SK-N-SH (cell line): ENCODE data around the gene OXCT1. TPM values are rescaled to one million over a fixed set of nuclear protein-coding genes. Genes with fewer than 3 reads are reported as not detected.

ENCODE experiments used
- CTCF ChIA-PET: fragments of 300-600, 350-600 bp; formaldehyde crosslinking; extraction: SDS; loops from one replicate; lab custom pipeline; 2021; lab: Yijun Ruan, JAX
- POLR2A ChIA-PET: fragments of 350-600 bp; sonication (Branson Sonifier 250); formaldehyde crosslinking; extraction: SDS; loops from one replicate; lab custom pipeline; 2020; ENCODE audit warnings: antibody characterized with exemption, inconsistent platforms; lab: Yijun Ruan, JAX
- DNase-seq: peaks from one replicate; pipeline ENCODE4 v3.0.0; 2012
- H2AFZ ChIP-seq: fragments of 200-600 bp; sonication (generic); 2 replicates; pipeline ENCODE4 v1.8.1; 2016; ENCODE audit warnings: antibody characterized with exemption, mild to moderate bottlenecking, low read depth
- H3F3A ChIP-seq: fragments of 200-600 bp; sonication (generic); replicated peaks from 2 replicates; pipeline ENCODE3; 2016; ENCODE audit warnings: antibody characterized with exemption, mild to moderate bottlenecking; ENCODE audit not compliant: insufficient read depth
- H3K27ac ChIP-seq, 2 experiments: fragments of 200-500 bp in 1 of 2; fragments of 200-600 bp in 1 of 2; sonication (Bioruptor generic) in 1 of 2; sonication (generic), shearing (Covaris generic) in 1 of 2; 2 replicates each; pipeline versions ENCODE4 v1.5.1 to v1.6.1; 2014 to 2016; ENCODE audit warnings: low read depth in 2 of 2, inconsistent platforms in 1 of 2, low read length in 1 of 2, mild to moderate bottlenecking in 1 of 2, mixed read lengths in 1 of 2
- H3K27me3 ChIP-seq: fragments of 200-600 bp; sonication (generic), shearing (Covaris generic); 2 replicates; pipeline ENCODE4 v1.6.1; 2016; ENCODE audit warnings: mixed run types; ENCODE audit not compliant: insufficient read depth
- H3K36me3 ChIP-seq, 2 experiments: fragments of 200-500 bp in 1 of 2; fragments of 200-600 bp in 1 of 2; sonication (Bioruptor generic) in 1 of 2; sonication (generic) in 1 of 2; replicated peaks in 1 of 2; 2 replicates each; pipeline versions ENCODE3 to v1.5.1; 2014 to 2016; ENCODE audit warnings: low read length in 1 of 2, mild to moderate bottlenecking in 1 of 2; ENCODE audit not compliant: insufficient read depth in 2 of 2, control insufficient read depth in 1 of 2
- H3K4me1 ChIP-seq, 2 experiments: fragments of 200-500 bp in 1 of 2; fragments of 200-600 bp in 1 of 2; sonication (Bioruptor generic) in 1 of 2; sonication (generic), shearing (Covaris generic) in 1 of 2; 2 replicates each; pipeline versions ENCODE4 v1.5.1 to v1.6.1; 2014 to 2016; ENCODE audit warnings: low read depth in 1 of 2, low read length in 1 of 2, mixed run types in 1 of 2; ENCODE audit not compliant: insufficient read depth in 2 of 2, control insufficient read depth in 1 of 2
- H3K4me2 ChIP-seq: fragments of 200-600 bp; sonication (generic), shearing (Covaris generic); 2 replicates; pipeline ENCODE4 v1.6.1; 2017; ENCODE audit warnings: mixed run types
- H3K4me3 ChIP-seq, 2 experiments: fragments of 200-500 bp in 1 of 2; fragments of 200-600 bp in 1 of 2; sonication (Bioruptor generic) in 1 of 2; sonication (generic), shearing (Covaris generic) in 1 of 2; 2 replicates each; pipeline versions ENCODE4 v1.5.1 to v1.8.1; 2014 to 2016; ENCODE audit warnings: low read depth in 2 of 2, inconsistent platforms in 1 of 2, low read length in 1 of 2, mild to moderate bottlenecking in 1 of 2, mixed read lengths in 1 of 2, moderate library complexity in 1 of 2
- H3K79me2 ChIP-seq: fragments of 200-600 bp; sonication (generic); 2 replicates; pipeline ENCODE4 v1.8.1; 2017; ENCODE audit warnings: mild to moderate bottlenecking; ENCODE audit not compliant: insufficient read depth
- H3K9ac ChIP-seq: fragments of 200-600 bp; sonication (generic); 2 replicates; pipeline ENCODE4 v1.6.1; 2017; ENCODE audit warnings: mixed run types
- H3K9me2 ChIP-seq: fragments of 200-600 bp; sonication (generic); 2 replicates; pipeline ENCODE4 v1.6.1; 2017; ENCODE audit warnings: mixed run types
- H3K9me3 ChIP-seq: fragments of 200-600 bp; sonication (generic); 2 replicates; pipeline ENCODE4 v1.6.1; 2017; ENCODE audit warnings: mixed run types, mild to moderate bottlenecking, moderate library complexity
- H4K20me1 ChIP-seq: fragments of 200-600 bp; sonication (generic); 2 replicates; pipeline ENCODE4 v1.6.1; 2017; ENCODE audit warnings: mild to moderate bottlenecking, mixed run types; ENCODE audit not compliant: insufficient read depth
- CTCF ChIP-seq: fragments of 200-600 bp; sonication (generic); IDR thresholded peaks from 2 replicates; pipeline ENCODE4 v1.6.1; 2017; ENCODE audit warnings: antibody characterized with exemption, mild to moderate bottlenecking, moderate library complexity
- EP300 ChIP-seq, 2 experiments: IDR thresholded peaks; 2 replicates each; pipeline versions ENCODE4 v1.4.0 to v1.6.1; 2012; ENCODE audit warnings: borderline replicate concordance in 1 of 2, low read depth in 1 of 2, low read length in 1 of 2
- EZH2phosphoT487 ChIP-seq: fragments of 200-600 bp; sonication (generic); IDR thresholded peaks from 2 replicates; pipeline ENCODE4 v1.6.1; 2017; ENCODE audit warnings: low read depth, mixed run types, mild to moderate bottlenecking, antibody characterized with exemption, moderate library complexity, borderline replicate concordance
- FOSL2 ChIP-seq: IDR thresholded peaks from 2 replicates; pipeline ENCODE4 v1.4.0; 2012; ENCODE audit warnings: low read depth, mild to moderate bottlenecking, moderate library complexity, borderline replicate concordance
- GABPA ChIP-seq: IDR thresholded peaks from 2 replicates; pipeline ENCODE4 v1.4.0; 2012; ENCODE audit warnings: low read depth, mild to moderate bottlenecking
- GATA2 ChIP-seq: sonication (generic); formaldehyde crosslinking; IDR thresholded peaks from 2 replicates; pipeline ENCODE4 v1.5.0; 2020; ENCODE audit warnings: mild to moderate bottlenecking, missing genetic modification reagents
- JUND ChIP-seq: IDR thresholded peaks from 2 replicates; pipeline ENCODE4 v1.4.0; 2012
- MEF2A ChIP-seq: IDR thresholded peaks from 2 replicates; pipeline ENCODE4 v1.4.0; 2012; ENCODE audit warnings: low read depth, borderline replicate concordance
- MXI1 ChIP-seq: IDR thresholded peaks from 2 replicates; pipeline ENCODE4 v1.6.1; 2012; ENCODE audit warnings: mild to moderate bottlenecking, low read depth, low read length, improper control_type of control experiment
- NFIC ChIP-seq: IDR thresholded peaks from 2 replicates; pipeline ENCODE4 v1.4.0; 2012; ENCODE audit warnings: borderline replicate concordance
- POLR2AphosphoS5 ChIP-seq: IDR thresholded peaks from 2 replicates; pipeline ENCODE4 v1.6.1; 2012; ENCODE audit warnings: low read depth, low read length
- RAD21 ChIP-seq: IDR thresholded peaks from 2 replicates; pipeline ENCODE4 v1.6.1; 2012; ENCODE audit warnings: mild to moderate bottlenecking, low read length
- RCOR1 ChIP-seq: fragments of 150-350 bp; IDR thresholded peaks from 2 replicates; pipeline ENCODE4 v1.6.1; 2017; ENCODE audit warnings: antibody characterized with exemption, low read length
- SIN3A ChIP-seq: IDR thresholded peaks from 2 replicates; pipeline ENCODE4 v1.6.1; 2012; ENCODE audit warnings: low read depth, mild to moderate bottlenecking, low read length, moderate library complexity, borderline replicate concordance
- SMC3 ChIP-seq: IDR thresholded peaks from 2 replicates; pipeline ENCODE4 v1.6.1; 2012; ENCODE audit warnings: low read depth, low read length, improper control_type of control experiment
- TAF1 ChIP-seq: IDR thresholded peaks from 2 replicates; pipeline ENCODE4 v1.6.1; 2012; ENCODE audit warnings: low read depth, mild to moderate bottlenecking, low read length, moderate library complexity, borderline replicate concordance
- YY1 ChIP-seq: IDR thresholded peaks from 2 replicates; pipeline ENCODE4 v1.4.0; 2012; ENCODE audit warnings: low read depth, mild to moderate bottlenecking
- WGBS: methylation state at CpG from one replicate; pipeline ENCODE4 v1.1.6; 2017; ENCODE audit warnings: low lambda C conversion rate; 5-methylcytosine and 5-hydroxymethylcytosine counted together
- polyA plus RNA-seq, 3 experiments: library from polyadenylated mRNA; depleted of rRNA; stranded (reverse); fragments of >200 nt; gene quantifications; 2 replicates each; pipeline ENCODE4 v1.2.3, GENCODE V29; 2012
- TF ChIP-seq, protein P1 (sequence below): IDR thresholded peaks from 2 replicates; pipeline ENCODE4; 2012
- TF ChIP-seq, protein P2 (sequence below): fragments of 150-350 bp; IDR thresholded peaks from 2 replicates; pipeline ENCODE4 v1.6.1; 2016; ENCODE audit warnings: mild to moderate bottlenecking, low read depth, low read length

OXCT1 gene
- polyA plus RNA-seq, 1 of the 3 experiments (the other 2 are of a cell fraction), result 11.7 TPM

GRCh38 chr5:41754857-41755256 lies 115.4 kb downstream of the OXCT1 start:
- H3K9me2 ChIP-seq, result no peaks in the 10 kb centered on the region
- no peaks in the 10 kb centered on the region for H3K79me2 ChIP-seq
- DNase-seq, result no peak
- no peak overlapping the region for H3K27ac ChIP-seq
- TF ChIP-seq, protein P1, sequence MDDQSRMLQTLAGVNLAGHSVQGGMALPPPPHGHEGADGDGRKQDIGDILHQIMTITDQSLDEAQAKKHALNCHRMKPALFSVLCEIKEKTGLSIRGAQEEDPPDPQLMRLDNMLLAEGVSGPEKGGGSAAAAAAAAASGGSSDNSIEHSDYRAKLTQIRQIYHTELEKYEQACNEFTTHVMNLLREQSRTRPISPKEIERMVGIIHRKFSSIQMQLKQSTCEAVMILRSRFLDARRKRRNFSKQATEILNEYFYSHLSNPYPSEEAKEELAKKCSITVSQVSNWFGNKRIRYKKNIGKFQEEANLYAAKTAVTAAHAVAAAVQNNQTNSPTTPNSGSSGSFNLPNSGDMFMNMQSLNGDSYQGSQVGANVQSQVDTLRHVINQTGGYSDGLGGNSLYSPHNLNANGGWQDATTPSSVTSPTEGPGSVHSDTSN, result no peak
- TF ChIP-seq EZH2phosphoT487 (no peak), SIN3A (no peak), MEF2A (no peak), FOSL2 (no peak), POLR2AphosphoS5 (no peak), JUND (no peak), RAD21 (peak; percentile 46; the same call in 1 of the 2 replicates), CTCF (peak; percentile 57), SMC3 (peak; percentile 25; the same call in 1 of the 2 replicates)
- TF ChIP-seq, protein P2, sequence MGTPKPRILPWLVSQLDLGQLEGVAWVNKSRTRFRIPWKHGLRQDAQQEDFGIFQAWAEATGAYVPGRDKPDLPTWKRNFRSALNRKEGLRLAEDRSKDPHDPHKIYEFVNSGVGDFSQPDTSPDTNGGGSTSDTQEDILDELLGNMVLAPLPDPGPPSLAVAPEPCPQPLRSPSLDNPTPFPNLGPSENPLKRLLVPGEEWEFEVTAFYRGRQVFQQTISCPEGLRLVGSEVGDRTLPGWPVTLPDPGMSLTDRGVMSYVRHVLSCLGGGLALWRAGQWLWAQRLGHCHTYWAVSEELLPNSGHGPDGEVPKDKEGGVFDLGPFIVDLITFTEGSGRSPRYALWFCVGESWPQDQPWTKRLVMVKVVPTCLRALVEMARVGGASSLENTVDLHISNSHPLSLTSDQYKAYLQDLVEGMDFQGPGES, result no peak
- no peaks in the 10 kb centered on the region for H4K20me1 ChIP-seq
- H3K36me3 ChIP-seq, result peaks cover 2 to 3% of the 10 kb centered on the region in 2 experiments
- H3K27me3 ChIP-seq, result no peaks in the 10 kb centered on the region
- ChIA-PET CTCF (interaction anchor here (0.6 to 2.8 kb wide), 11 partner anchors 9 to 850 kb away, joined by 3 to 11 read pairs (median 4); no protein-coding TSS in a partner anchor), POLR2A (no interaction called here)
- no peaks in the 10 kb centered on the region for H3K9me3 ChIP-seq
- peaks cover 0 to 6% of the 10 kb centered on the region in 2 experiments; a peak in 3 of 4 replicates for H3K4me1 ChIP-seq
- H2AFZ ChIP-seq, result peak overlapping the region; percentile 2; the same call in 1 of the 2 replicates
- peak overlapping the region; percentile 13; the same call in 1 of the 2 replicates for H3K4me2 ChIP-seq
- H3F3A ChIP-seq, result no peaks in the 10 kb centered on the region
- no peak overlapping the region for H3K4me3 ChIP-seq
- 89% methylated on average over 2 of the region's 2 CpGs for WGBS
- H3K9ac ChIP-seq, result no peak overlapping the region

DNA sequence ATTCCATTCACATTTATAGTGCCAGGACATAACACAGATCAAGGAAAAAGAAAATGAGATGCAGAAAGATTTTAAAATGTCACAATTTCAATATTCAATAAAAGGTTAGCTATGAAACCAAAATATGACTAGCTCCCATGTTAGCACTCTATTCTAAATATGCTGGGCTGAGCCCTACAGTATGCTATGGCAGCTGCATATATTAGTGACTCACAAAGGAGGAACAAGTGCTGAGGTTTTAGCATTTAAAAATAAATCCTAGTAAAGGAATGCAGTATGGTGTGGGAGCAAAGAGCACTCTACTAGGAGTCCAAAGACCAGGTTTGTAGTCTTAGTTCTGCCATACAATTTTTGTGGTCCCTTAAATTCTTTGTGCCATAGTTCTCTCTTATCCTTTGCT lies 118.4 kb downstream of the OXCT1 start:
- no peak overlapping the region for H3K27ac ChIP-seq
- CTCF ChIA-PET, result interaction anchor here (1.5 to 1.9 kb wide), 2 partner anchors 12 to 91 kb away, joined by 4 to 6 read pairs; no protein-coding TSS in a partner anchor

More for the DNA sequence above, 118.4 kb downstream of the OXCT1 start:
- no peak overlapping the region for H3K9ac ChIP-seq
- POLR2A ChIA-PET, result no interaction called here
- H3K27me3 ChIP-seq, result no peaks in the 10 kb centered on the region
- no peaks in the 10 kb centered on the region for H3F3A ChIP-seq
- no peak overlapping the region for H2AFZ ChIP-seq
- no peak for DNase-seq
- no peak overlapping the region for H3K4me3 ChIP-seq
- H4K20me1 ChIP-seq, result no peaks in the 10 kb centered on the region
- no peak overlapping the region for H3K4me2 ChIP-seq
- H3K36me3 ChIP-seq, result peaks cover 2 to 6% of the 10 kb centered on the region in 2 experiments
- H3K4me1 ChIP-seq, result peaks cover 4 to 20% of the 10 kb centered on the region in 2 experiments; a peak in 3 of 4 replicates
- no peak for TF ChIP-seq NFIC
- no peak for TF ChIP-seq MXI1
- no peak for TF ChIP-seq TAF1
- no peak for TF ChIP-seq FOSL2
- TF ChIP-seq GABPA, result no peak
- no peak for TF ChIP-seq RCOR1
- no peak for TF ChIP-seq CTCF
- no peak for TF ChIP-seq JUND
- TF ChIP-seq YY1, result no peak
- TF ChIP-seq SIN3A, result no peak
- TF ChIP-seq, protein P2, result no peak
- no peak for TF ChIP-seq EP300 (IDR thresholded peaks at IDR 0.05; ENCODE audit: borderline replicate concordance in 1 of 2, low read depth in 1 of 2, low read length in 1 of 2)
- TF ChIP-seq EZH2phosphoT487, result no peak
- TF ChIP-seq GATA2 (CRISPR knock-in tag), result no peak
- H3K9me3 ChIP-seq, result no peaks in the 10 kb centered on the region
- no peaks in the 10 kb centered on the region for H3K79me2 ChIP-seq
- H3K9me2 ChIP-seq, result no peaks in the 10 kb centered on the region
